ENCODE measurements around the gene TAF9B.

- TF ChIP-seq FOXK2 (IDR thresholded peaks at IDR 0.05) (no peak), FOXM1 (IDR thresholded peaks at IDR 0.05; ENCODE audit: borderline replicate concordance) (no peak), SP1 (IDR thresholded peaks at IDR 0.05) (no peak), HDGF (IDR thresholded peaks at IDR 0.05; ENCODE audit: borderline replicate concordance) (no peak), TARDBP (IDR thresholded peaks at IDR 0.05) (no peak)
Observed at GRCh38 chrX:78182881-78183280, 43.4 kb upstream of the TAF9B start.
